Osteoblast (primary cell): Measurements from ENCODE around the gene NXPH4. TPM values are rescaled to one million over a fixed set of nuclear protein-coding genes. Genes with fewer than 3 reads are reported as not detected.

Source experiments
- DNase-seq: peaks from one replicate; pipeline ENCODE4 v3.0.0; 2011; ENCODE audit warnings: low spot score, mixed read lengths; ENCODE audit not compliant: insufficient read length; ENCODE audit errors: missing footprints
- H2AFZ ChIP-seq: 2 replicates; pipeline ENCODE4 v1.6.0; 2011; ENCODE audit warnings: mild to moderate bottlenecking, low read length
- H3K27ac ChIP-seq: 2 replicates; pipeline ENCODE4 v1.5.1; 2011; ENCODE audit warnings: mild to moderate bottlenecking, low read depth, low read length, moderate library complexity
- H3K27me3 ChIP-seq: 2 replicates; pipeline ENCODE4 v1.6.0; 2012; ENCODE audit warnings: mild to moderate bottlenecking, control low read depth, inconsistent platforms, low read length, moderate library complexity; ENCODE audit not compliant: insufficient read depth
- H3K36me3 ChIP-seq: 2 replicates; pipeline ENCODE4 v1.5.1; 2011; ENCODE audit warnings: mild to moderate bottlenecking, low read length, control low read depth, moderate library complexity; ENCODE audit not compliant: insufficient read depth
- H3K4me1 ChIP-seq: 2 replicates; pipeline ENCODE4 v1.5.1; 2011; ENCODE audit warnings: mild to moderate bottlenecking, low read length, control low read depth, moderate library complexity; ENCODE audit not compliant: insufficient read depth
- H3K4me2 ChIP-seq: 2 replicates; pipeline ENCODE4 v1.6.0; 2011; ENCODE audit warnings: mild to moderate bottlenecking, low read length; ENCODE audit not compliant: insufficient read depth
- H3K4me3 ChIP-seq: fragments of 200-600 bp; sonication (generic); 3 replicates; pipeline ENCODE4 v1.5.1; 2012; ENCODE audit warnings: mild to moderate bottlenecking, low read length, inconsistent platforms; ENCODE audit not compliant: insufficient read depth
- H3K79me2 ChIP-seq: 2 replicates; pipeline ENCODE4 v1.6.0; 2012; ENCODE audit warnings: mild to moderate bottlenecking, low read length, control low read depth, inconsistent platforms; ENCODE audit not compliant: insufficient read depth
- H3K9me3 ChIP-seq: 2 replicates; pipeline ENCODE4 v1.5.1; 2011; ENCODE audit warnings: low read depth, low read length, control low read depth
- H4K20me1 ChIP-seq: 2 replicates; pipeline ENCODE4 v1.6.0; 2012; ENCODE audit warnings: mild to moderate bottlenecking, low read length, control low read depth; ENCODE audit not compliant: insufficient read depth
- CTCF ChIP-seq: IDR thresholded peaks from 2 replicates; pipeline ENCODE4 v1.5.1; 2011; ENCODE audit warnings: mild to moderate bottlenecking, low read depth, low read length, moderate library complexity; ENCODE audit errors: extremely low read depth
- total RNA-seq: library from RNA; depleted of rRNA; stranded (reverse); fragments of >200 nt; gene quantifications from 2 replicates; pipeline ENCODE4 v1.2.3, GENCODE V29; 2012

NXPH4 gene
- total RNA-seq, 1 donor, result 1.1 TPM

- no peak for DNase-seq
- Histone ChIP-seq H3K27ac (no peak overlapping the region), H3K9me3 (no peaks in the 10 kb centered on the region), H3K4me1 (no peaks in the 10 kb centered on the region), H3K4me2 (no peak overlapping the region), H3K27me3 (no peaks in the 10 kb centered on the region), H4K20me1 (peaks cover 57% of the 10 kb centered on the region), H3K79me2 (peaks cover 46% of the 10 kb centered on the region), H3K4me3 (no peak overlapping the region), H3K36me3 (peaks cover 97% of the 10 kb centered on the region), H2AFZ (no peak overlapping the region)
- no peak for TF ChIP-seq CTCF
These were observed 20.8 kb upstream of the NXPH4 start for GRCh38 chr12:57195611-57196371.

GRCh38 chr12:57196439-57196838 is 20.2 kb upstream of the NXPH4 start:
- H3K9me3 ChIP-seq, result no peaks in the 10 kb centered on the region
- DNase-seq, result no peak
- H4K20me1 ChIP-seq, result peaks cover 57% of the 10 kb centered on the region
- no peak for TF ChIP-seq CTCF
- H2AFZ ChIP-seq, result no peak overlapping the region
- no peaks in the 10 kb centered on the region for H3K27me3 ChIP-seq
- H3K4me3 ChIP-seq, result no peak overlapping the region
- H3K4me2 ChIP-seq, result no peak overlapping the region
- no peak overlapping the region for H3K27ac ChIP-seq
- H3K79me2 ChIP-seq, result peaks cover 49% of the 10 kb centered on the region
- peaks cover 97% of the 10 kb centered on the region for H3K36me3 ChIP-seq
- no peaks in the 10 kb centered on the region for H3K4me1 ChIP-seq

GRCh38 chr12:57196956-57197355 is 19.6 kb upstream of the NXPH4 start:
- Histone ChIP-seq H3K27ac (no peak overlapping the region), H3K4me1 (no peaks in the 10 kb centered on the region), H3K4me3 (no peak overlapping the region), H3K79me2 (peaks cover 48% of the 10 kb centered on the region), H3K9me3 (no peaks in the 10 kb centered on the region), H3K27me3 (no peaks in the 10 kb centered on the region), H2AFZ (no peak overlapping the region), H4K20me1 (peaks cover 55% of the 10 kb centered on the region), H3K4me2 (no peak overlapping the region), H3K36me3 (peaks cover 97% of the 10 kb centered on the region)
- TF ChIP-seq CTCF, result no peak
- no peak for DNase-seq

GRCh38 chr12:57198329-57198728 is 18.3 kb upstream of the NXPH4 start:
- Histone ChIP-seq H2AFZ (no peak overlapping the region), H3K27ac (no peak overlapping the region), H3K4me3 (no peak overlapping the region), H4K20me1 (peaks cover 44% of the 10 kb centered on the region), H3K4me1 (no peaks in the 10 kb centered on the region), H3K9me3 (no peaks in the 10 kb centered on the region), H3K4me2 (no peak overlapping the region), H3K36me3 (peaks cover 98% of the 10 kb centered on the region), H3K27me3 (no peaks in the 10 kb centered on the region), H3K79me2 (peaks cover 45% of the 10 kb centered on the region)
- no peak for DNase-seq
- no peak for TF ChIP-seq CTCF
